HG02623 (cell line): Measurements from ENCODE around the gene NEDD9.

Experiments
- ATAC-seq: cut with Tn5 transposase; IDR thresholded peaks from one replicate; pipeline ENCODE4 v1.9.1; 2021; ENCODE audit warnings: moderate library complexity; ENCODE audit not compliant: unreplicated experiment

The NEDD9 gene

DNA sequence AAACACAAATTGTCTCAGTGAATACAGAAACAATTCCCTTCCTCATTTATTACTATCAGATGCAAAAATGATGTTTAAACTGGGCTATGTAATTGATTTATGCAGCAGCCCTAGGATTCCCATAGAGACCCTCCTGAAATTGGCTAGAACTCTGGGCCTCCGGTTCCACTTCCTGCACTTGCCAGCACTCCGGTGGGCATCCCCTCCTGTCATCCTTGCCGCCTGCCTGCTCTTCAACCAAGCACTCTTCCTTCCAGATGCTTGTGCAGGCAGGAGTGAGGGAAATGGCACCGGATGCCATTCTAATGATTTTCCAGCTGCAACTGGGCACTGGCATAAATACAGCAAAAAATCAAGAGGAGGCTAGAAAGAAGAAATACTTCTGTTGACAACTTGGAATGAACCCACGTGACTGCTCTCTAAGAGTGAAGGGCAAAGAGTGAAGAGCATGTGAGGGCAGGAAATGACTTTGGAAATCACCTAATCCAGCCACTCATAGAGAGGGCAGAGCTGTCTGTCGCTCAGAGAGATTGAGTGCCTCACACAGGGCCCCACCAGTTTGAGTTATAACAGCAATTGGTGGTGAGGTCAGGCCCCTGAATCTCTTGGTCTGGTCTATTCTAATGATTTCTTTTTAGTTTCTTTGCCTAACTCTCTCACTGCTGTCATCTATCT lies 3.7 kb upstream of the NEDD9 start:
- ATAC-seq: peak; percentile 26

DNA sequence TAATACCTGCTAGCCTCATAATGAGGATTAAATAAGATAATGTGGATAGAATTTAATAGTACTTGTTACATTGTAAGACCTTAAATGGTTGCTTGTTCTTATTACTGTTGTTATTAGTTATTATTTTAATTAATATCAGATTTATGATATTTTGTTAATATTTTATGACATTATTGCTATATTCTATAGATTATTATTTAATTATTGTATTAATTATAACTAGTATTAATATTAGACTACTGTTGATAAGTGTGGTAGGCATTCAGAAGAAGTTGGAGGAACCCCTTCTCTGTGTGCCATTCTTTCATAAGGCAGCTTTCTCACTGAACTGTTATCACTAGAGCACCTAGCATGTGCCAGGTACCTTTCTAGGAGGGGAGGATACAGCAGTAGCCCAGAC lies 2.6 kb upstream of the NEDD9 start:
- no peak for ATAC-seq

DNA sequence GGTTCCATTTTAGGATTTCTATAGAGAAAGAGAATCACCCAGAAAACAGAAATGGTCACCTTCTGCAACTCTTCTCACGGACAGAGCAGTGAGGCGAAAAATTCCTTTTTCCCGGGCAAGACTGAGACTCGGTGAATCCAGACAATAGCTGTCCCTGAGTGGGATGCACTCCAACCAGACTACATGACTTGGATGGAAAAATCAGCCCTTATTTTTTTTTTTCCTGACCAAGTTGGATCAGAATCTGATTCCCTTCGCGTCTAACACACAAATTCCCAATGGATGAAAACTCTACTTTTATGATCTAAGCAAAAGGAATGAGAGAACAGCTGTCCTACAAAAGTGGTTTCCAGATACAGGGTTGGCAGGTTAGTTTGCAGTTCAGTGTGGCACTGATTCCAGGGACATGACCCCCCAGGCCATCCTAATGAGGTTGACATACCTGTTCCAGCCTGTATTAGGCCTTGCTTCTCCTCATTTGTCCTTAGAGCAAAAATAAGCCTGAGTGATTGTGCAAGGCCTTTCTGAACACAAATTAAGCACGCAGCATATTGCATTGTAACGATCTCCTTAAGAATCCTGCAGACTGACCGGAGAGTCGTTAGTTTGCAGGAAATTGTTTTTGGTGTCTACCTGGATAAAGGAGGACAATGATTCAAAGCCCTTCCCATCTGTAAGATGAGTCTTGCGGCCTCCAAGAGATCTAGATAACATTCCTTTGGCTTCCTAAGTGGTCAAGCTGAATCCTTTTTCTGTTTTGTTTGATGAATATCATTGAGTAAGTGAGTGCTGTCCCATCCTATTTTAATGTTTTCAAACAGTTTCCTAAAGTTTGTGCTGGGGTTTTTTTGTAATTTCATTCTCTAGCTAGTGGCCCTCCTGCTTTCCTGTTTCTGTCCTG lies 1.5 kb upstream of the NEDD9 start:
- no peak for ATAC-seq

DNA sequence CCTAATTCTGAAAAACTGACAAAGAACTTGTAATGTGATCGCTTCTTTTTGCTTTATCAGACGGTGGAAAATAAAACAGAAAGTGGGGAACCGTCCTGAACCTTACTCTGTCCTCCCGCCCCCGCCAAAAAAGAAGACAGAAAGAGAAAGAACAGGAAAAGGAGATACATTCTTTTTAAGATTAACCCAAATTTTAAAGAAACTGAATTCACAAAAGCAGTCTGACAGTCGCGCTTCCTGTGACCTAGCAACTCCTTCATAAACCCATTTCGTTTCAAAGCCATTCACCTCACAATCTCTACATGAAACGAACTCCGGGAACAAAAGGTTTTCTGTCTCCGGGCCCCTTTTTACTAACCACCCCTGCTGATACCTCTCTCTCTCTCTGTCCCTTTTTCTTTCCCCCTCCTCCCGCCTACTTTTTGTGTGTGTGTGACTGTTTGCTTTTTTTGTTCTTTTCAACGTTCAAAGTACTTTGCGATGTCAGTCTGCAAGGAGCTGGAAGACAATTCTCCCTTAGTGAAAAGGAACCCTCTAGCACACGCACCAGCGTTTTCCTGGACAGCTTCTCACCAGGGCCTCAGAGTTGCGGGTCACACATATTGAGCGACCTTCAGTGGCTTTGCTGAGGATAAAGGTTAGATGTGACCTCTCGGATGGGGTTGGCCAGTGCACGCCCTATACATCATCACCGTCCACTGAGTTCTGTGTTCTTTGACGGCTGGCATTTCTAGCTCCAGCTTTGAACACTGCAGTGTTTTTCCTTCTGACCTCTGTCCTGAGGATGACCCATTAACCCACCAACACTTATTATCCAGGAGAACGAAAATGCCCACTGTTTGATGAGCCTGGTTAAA lies 530 bp upstream of the NEDD9 start:
- peak; percentile 6 for ATAC-seq

DNA sequence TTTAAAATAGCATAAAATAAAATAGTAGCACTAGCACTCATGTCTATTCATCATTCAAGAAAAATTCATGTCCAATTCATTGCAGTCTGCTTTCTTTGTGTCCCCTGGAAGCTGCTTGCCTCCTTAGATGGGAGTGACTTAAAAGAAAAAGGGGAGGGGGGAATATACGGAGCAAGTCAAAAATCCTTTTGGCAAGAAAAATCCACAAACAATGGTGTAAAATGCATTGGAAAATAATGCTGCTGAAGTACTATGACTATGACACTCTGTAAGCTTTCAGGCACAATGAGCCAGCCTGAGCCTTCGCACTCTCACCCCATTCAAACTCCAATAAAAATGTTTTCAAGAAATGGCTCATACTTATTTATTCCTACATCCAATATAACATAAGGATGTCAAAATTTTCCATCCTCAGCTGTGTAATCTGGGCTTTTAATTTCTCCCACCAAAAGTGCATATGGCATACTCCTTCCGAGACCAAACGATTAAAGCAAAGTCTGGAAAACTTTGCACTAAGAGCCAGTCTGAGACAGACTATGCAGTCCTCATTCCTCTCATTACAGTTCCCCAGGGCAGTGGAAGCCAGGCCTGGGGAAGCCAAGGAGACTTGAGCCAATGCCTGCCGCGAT lies 790 bp downstream of the NEDD9 start:
- no peak for ATAC-seq

DNA sequence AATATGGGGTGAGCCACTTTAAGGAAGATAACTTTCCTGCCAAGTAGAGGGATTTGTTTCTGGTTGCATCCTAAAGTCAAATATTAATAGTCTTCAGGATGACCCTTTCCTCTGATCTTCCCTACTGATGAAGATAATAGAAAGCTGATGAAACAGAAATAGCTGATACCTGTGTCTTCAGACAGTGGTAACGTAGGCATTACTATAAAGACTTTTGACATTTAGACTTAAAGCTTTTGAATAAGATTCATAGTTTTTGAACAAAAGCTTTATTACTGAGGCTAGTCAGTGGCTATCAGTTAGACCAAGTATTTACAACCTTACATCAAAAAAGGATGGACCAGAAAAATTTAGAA lies 1.4 kb downstream of the NEDD9 start:
- no peak for ATAC-seq

DNA sequence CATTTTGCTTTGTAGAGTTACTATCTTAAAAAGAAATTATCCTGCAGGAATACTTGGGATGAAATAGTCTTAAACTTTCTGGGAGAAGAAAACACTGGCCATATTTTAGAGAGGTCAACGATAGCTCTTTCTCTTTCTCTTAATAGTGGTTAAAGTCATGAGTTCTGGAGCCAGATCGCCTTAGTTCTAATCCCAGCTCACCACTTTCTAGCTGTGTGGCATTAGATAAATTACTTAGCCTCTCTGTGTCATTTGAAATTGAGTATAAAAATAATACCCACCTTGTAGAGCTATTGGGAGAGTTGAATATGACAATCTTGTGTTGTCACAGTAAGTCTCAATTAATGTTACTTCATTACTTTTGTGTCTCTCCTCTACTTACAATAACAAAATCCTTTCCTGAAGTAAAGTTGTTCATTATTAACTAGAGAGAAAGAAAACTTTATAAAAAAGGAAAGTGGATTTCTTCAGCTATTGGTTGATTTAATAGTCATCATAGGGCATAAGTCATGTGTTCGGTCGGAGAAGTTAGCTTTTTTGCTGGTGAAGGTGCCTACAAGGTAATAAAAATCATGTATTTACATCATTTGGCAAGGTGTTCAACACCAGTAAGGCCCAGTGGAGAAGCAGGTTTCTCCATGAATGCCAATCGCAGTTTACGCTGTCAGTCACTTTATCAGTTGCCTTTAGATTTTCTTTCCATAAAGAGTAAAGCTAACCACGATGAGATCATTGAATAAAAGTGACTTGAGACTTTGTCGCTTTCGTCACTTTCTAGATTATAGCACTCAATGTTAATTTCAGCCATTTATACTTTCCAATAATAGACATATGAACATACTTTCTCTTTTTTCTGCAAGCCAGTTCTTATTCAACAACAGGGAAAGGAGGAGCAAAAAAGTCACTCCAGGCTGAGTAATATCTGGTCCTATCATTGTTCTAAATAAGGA lies 2.0 kb downstream of the NEDD9 start:
- no peak for ATAC-seq

DNA sequence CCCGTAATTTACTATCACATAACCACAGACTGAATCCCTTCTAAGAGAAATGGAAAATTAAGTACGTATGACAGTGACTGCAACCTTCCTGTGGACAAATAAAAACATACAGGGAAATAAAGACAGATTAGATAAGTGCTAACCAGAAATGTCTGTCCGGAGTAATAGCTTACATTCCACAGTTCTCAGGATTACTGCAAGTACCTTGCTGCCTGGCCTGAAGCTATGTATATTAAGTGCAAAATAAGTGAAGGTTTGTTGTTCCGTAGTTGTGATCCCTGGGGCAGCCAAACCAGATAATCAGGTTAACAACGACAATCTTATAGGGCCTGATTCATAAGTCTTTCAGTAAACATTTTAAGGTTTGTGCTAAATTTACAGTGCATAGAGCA lies 2.8 kb downstream of the NEDD9 start:
- no peak for ATAC-seq

DNA sequence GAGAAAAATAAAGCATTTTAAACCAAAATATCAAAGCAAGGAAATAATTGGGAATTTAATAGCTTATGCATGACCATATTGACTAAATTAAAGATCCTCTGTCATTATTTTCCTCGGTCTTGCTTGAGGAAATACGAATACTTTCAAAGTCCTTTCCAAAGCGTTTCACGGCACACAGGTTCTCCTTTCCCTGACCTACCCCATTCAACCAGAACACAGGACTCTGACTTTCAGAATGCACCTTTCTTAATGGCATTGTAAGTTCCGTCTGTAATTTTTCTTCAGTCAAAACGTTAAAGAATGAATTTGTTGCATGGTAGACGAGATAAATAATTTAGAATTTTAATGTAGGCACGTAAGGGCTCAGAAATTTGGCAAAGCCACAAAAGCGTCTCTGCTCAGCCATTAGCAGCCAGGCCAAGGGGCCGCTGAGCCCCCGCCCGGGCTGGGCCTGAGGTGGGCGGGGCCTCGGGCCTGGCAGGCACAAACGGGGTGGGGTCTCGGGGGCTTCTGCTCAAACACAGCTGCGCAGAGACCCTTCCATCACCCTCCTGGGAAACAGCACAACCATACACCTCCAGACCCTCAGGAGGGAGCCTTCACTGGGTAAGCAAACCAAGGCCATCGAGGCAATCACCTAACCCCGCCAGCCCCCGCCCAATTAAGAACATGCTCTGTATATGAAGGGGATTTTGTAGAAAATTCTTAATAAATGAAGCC lies 3.4 kb downstream of the NEDD9 start:
- ATAC-seq: no peak

DNA sequence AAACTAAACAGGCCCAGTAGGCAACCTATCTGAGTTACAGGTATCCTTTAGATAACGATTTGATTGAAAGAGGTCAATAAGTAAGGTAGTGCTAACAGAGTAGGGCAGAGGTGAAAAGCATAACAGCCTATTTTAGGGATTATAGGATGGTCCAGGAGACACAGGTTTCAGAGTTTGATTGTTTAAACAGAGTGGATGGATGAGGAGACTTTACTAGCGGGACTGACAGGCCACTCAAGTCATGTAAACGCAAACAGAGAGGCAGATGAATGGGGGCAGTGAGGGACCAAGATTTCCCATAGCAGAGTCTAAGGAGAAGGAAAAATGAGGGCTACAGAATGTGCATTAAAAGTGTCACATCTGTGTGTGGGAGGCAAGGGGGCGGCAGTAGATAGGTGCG lies 4.8 kb downstream of the NEDD9 start:
- no peak for ATAC-seq

DNA sequence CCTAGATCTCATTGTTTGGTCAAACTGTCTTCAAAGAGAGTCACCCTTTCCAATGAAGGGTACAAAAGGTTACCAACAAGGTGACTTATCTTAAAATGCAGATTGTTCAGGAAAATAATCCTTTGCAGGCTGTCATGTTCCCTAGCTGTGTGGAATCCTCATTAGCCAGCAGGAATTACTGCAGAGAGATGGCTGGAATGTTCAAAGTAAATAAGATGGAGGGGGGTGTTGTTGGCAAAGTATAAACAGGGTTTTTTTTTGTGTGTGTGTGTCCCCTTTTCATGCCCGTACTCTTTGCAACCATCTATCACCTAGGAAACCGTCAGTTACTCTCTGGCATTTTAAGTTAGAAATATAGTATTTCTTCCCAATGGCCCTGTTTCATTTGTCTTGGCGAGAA lies 6.5 kb downstream of the NEDD9 start:
- ATAC-seq: no peak

DNA sequence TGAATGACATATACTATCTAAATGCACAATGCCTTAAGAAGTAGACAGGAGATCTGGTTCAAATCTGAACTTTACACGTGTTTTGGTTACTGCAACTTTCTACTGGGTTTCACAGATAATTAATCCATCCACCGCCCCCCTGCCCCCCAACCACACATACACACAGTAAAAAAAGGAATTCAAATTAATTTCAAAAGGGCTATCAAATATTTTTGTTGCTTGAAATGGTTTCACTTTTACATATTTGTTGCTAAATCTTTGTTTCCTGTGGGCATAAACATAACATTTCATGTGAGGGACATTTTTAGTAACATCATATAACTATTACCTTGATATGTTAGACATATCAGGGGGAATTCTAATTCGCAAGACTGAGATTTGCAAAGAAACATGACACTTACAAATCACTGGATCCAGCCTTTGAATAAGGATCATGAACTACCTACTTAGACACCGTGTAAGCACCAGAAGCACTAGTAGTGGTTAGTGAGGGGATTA lies 7.5 kb downstream of the NEDD9 start:
- ATAC-seq: no peak

DNA sequence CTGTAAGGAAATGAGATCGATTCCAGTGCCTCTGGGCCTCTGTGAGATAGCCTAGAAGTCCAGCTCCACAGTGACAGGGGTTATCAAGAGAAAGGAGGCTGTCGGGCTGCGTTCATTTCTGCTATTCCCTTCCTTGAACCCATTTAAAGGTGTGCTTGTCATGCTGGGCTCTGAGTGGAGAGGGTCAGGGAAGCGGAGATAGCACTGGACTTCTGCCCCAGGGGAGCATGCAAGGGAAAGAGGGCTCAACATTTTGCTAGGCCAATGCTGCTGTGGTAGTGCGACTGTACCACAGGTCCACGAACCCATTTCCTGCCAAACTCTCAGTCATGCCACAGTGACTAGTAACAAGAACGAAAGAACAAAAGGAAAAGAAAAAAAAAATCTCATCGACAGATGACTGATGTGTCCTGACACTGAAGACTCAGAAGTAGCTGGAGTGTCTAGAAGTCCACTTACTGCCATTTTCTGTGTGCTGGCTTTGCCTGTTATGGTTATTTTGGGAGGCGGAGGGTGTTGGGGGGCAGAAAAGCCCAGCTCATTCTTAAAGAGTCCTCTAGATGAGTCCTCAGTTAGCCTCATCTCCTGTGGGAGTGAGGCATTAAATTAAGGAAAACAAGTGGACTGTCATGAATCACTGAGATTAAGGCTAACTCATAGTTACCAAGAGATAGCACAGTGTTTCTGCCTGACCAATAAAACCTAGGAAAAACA lies 8.1 kb downstream of the NEDD9 start:
- ATAC-seq: peak; percentile 68

DNA sequence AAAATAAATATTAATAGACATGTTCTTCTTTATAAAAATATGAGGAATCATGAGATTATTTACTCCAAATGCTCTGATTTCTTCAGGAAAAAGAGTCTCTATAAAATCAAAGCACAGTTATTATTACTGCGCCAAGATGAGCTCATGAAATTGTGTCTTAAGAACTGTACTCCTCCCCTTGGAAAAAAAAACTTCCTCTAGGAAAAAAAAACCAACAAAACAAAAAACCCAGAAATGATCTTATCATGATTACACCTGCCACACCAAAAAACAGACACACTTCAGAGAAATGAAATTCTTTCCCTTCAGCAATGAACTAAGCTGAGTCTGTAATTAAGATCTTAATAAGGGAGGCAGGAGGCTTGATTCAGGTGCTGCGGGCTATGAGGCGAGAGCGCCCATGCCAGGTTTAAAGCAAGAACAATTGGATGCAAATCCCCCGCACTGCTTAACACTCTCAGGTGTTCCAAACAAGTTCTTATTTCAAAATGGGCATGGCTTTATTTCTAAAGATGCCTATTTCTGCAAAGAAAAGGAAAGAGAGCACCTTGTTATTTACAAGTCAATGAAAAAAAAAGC lies 9.1 kb downstream of the NEDD9 start:
- no peak for ATAC-seq

DNA sequence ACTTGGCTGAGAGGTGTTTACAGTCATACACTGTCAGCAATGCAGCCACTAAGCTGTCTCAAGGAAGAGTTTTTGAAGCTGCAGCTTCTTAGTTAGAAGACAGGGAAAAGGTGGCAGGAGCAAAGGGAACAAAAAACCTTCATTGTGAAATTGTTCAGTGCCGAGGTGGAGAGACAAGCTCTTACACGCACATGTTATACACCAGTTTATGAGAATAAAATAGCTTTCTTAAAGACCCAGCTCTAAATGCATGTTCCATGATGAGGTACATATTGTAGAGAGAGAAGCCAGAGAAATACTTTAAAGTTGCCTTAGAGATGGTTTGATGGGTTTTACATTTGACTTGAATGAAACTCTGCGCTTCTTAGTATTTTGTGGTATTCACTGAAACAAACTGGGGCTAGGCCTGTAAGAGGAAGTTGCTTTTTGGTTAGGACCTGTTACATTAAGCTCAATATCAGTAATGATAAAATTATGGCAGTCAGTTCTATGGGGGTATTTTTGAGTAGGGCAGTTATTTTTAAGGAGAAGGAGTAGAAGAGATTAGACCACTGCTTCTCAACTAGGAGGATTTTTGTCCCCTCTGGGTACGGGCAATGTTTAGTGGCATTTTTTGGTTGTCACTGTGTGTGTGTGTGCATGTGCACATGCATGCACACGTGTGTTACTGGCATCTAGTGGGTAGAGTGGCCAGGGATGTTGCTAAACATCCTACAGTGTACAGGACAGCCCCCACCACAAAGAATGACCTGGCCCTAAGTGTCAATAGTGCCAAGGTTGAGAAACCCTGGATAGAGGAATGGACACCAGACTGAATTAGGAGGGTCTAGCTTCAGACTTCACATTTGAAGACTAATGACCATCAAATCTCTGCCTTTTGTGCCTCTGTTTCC lies 9.8 kb downstream of the NEDD9 start:
- ATAC-seq: no peak

DNA sequence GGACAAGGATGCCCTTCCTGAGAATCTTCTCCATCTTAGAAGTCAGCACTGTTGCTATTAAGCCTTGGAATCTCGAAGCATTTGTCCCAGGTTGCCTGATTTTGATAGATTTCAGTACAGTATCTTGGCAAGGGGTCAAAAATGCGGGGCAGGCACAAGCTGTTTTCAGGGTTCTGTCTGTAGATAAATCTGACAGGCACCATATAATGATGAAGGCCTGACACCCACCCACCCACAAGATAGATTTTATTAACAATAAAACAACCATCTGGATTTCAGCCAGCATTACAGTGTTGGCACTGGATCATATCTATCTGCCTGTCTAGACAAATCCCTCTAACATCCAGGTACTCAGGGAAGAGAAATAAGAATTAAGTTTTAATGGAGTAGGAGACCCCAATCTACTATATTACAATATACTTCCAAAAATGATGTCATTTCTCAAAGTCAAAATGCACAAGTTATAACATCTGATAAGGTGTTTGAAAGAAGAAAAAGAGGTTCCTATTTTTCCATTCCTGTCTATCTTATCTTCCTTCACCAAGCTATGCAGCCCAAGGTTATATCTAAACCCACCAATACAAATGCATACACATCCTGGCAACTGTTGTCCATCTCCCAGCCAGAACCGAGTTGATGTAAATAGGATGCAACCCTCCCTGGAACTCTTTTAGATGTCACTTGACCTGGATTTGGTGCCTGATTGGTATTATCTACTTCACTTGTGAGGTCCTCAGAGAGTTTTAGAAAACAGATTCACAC lies 10.7 kb downstream of the NEDD9 start:
- no peak for ATAC-seq
